Measurements from ENCODE around the gene BICDL1. TPM values are rescaled to one million over a fixed set of nuclear protein-coding genes. Genes with fewer than 3 reads are reported as not detected.

BICDL1 gene
- total RNA-seq, 2 donors from 2014 or later = 5.0 to 11.1 TPM

DNA sequence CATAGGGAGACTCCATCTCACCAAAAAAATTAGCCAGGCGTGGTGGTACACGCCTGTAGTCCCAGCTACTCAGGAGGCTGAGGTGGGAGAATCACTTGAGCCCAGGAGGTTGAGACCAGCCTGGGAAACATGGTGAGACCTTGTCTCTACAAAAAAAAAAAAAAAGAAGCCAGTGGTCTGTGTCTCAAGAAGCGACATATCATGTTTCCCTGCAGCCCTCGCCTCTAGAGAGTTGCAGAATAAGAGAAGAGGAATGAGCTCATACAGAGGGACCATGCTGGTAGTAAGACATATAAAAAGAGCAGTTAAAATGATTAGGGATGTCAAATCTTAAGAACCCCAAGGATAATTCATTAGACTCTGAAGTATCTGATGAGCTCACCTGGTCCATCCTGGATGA lies 39.4 kb upstream of the BICDL1 start:
- Histone ChIP-seq H3K4me3 (no peak overlapping the region), H3K9ac (ENCODE audit: low read depth in 2 of 2, low read length in 2 of 2) (no peak overlapping the region), H3K27me3 (no peaks in the 10 kb centered on the region), H3K9me3 (no peaks in the 10 kb centered on the region), H3K36me3 (no peaks in the 10 kb centered on the region), H3K27ac (no peak overlapping the region), H3K4me1 (no peaks in the 10 kb centered on the region)
- TF ChIP-seq, protein P1, sequence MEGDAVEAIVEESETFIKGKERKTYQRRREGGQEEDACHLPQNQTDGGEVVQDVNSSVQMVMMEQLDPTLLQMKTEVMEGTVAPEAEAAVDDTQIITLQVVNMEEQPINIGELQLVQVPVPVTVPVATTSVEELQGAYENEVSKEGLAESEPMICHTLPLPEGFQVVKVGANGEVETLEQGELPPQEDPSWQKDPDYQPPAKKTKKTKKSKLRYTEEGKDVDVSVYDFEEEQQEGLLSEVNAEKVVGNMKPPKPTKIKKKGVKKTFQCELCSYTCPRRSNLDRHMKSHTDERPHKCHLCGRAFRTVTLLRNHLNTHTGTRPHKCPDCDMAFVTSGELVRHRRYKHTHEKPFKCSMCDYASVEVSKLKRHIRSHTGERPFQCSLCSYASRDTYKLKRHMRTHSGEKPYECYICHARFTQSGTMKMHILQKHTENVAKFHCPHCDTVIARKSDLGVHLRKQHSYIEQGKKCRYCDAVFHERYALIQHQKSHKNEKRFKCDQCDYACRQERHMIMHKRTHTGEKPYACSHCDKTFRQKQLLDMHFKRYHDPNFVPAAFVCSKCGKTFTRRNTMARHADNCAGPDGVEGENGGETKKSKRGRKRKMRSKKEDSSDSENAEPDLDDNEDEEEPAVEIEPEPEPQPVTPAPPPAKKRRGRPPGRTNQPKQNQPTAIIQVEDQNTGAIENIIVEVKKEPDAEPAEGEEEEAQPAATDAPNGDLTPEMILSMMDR (IDR thresholded peaks at IDR 0.05) = no peak
- DNase-seq = no peak
- intact Hi-C loops (cut with DNase I) = no loop called here

DNA sequence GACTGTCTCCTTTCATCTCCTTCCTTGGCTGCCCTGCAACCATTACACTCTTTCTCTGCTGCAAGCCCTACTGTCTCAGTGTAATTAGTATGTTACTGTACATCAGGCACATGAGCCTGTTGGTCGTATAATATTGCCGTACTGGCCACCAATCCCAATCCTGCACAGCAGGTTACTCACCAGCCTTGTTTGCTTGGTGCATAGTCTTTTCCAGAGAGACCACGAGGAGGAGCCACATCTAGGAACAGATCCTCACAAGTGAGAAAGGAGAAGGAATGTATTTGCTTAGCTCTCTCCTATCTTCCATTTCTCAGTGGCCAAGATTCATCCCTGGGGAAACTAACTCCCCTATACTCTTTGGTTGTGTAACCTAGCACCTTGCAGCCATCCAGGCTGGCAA lies 33.0 kb upstream of the BICDL1 start:
- Histone ChIP-seq H3K9me3 (no peaks in the 10 kb centered on the region), H3K9ac (ENCODE audit: low read depth in 2 of 2, low read length in 2 of 2) (no peak overlapping the region), H3K4me3 (no peak overlapping the region), H3K27me3 (no peaks in the 10 kb centered on the region), H3K27ac (no peak overlapping the region), H3K4me1 (no peaks in the 10 kb centered on the region), H3K36me3 (no peaks in the 10 kb centered on the region)
- DNase-seq = no peak
- intact Hi-C loops (cut with DNase I) = no loop called here
- TF ChIP-seq, protein P1 (IDR thresholded peaks at IDR 0.05) = no peak

DNA sequence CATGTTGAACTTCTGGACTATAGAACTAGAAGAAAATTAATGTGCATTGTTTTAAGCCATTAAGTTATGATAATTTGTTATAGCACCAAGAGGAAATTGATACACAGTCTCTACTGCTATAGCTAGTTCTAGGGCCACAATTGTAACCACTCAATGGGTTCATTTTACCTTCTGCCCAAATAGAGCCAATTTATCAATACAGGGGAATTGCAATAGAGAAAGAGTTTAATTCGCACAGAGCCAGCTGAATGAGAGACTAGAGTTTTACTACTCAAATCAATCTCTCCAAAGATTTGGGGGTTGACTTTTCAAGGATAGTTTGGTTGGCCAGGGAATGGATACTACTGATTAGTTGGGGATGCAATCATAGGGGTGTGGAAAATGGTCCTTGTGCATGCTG lies 31.9 kb upstream of the BICDL1 start:
- DNase-seq = no peak
- Histone ChIP-seq H3K36me3 (no peaks in the 10 kb centered on the region), H3K4me1 (no peaks in the 10 kb centered on the region), H3K4me3 (no peak overlapping the region), H3K27ac (no peak overlapping the region), H3K9me3 (no peaks in the 10 kb centered on the region), H3K9ac (ENCODE audit: low read depth in 2 of 2, low read length in 2 of 2) (no peak overlapping the region), H3K27me3 (no peaks in the 10 kb centered on the region)
- TF ChIP-seq, protein P1 (IDR thresholded peaks at IDR 0.05) = no peak
- intact Hi-C loops (cut with DNase I) = no loop called here

DNA sequence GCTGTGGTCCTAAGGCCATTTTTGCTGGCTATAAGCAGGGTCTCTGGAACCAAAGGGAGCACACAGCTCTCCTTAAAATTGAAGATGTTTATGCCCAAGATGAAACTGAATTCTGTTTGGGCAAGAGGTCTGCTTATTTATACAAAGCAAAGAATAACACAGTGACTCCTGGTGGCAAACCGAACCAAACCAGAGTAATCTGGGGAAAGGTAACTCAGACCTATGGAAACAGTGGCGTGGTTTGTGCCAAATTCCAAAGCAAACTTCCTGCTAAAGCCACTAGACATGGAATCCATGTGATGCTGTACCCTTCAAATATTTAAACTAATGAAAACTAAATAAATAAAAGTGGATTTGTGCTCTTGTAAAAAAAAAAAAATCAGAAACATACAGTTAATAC lies 29.6 kb upstream of the BICDL1 start:
- intact Hi-C loops (cut with DNase I) = no loop called here
- no peaks in the 10 kb centered on the region for H3K4me1 ChIP-seq
- H3K27ac ChIP-seq = no peak overlapping the region
- H3K4me3 ChIP-seq = no peak overlapping the region
- no peaks in the 10 kb centered on the region for H3K9me3 ChIP-seq
- H3K27me3 ChIP-seq = no peaks in the 10 kb centered on the region
- DNase-seq = no peak
- H3K36me3 ChIP-seq = no peaks in the 10 kb centered on the region
- TF ChIP-seq, protein P1 (IDR thresholded peaks at IDR 0.05) = no peak
- no peak overlapping the region for H3K9ac ChIP-seq (ENCODE audit: low read depth in 2 of 2, low read length in 2 of 2)

DNA sequence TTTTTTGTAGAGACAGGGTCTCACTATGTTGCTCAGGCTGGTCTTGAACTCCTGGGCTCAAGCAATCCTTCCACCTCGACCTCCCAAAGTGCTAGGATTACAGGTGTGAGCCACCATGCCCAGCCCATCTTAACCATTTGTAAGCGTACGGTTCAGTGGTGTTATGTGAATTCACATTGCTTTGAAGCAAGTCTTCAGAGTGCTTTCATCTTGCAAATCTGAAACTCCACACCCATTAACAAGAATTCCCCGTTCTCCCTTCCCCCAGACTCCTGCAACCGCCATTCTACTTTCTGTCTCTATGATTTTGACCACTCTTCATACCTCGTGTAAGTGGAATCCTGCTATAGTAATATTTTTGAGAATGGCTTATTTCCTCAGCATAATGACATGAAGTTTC lies 24.9 kb upstream of the BICDL1 start:
- Histone ChIP-seq H3K27me3 (no peaks in the 10 kb centered on the region), H3K9me3 (no peaks in the 10 kb centered on the region), H3K36me3 (no peaks in the 10 kb centered on the region), H3K27ac (no peak overlapping the region), H3K4me1 (no peaks in the 10 kb centered on the region), H3K9ac (ENCODE audit: low read depth in 2 of 2, low read length in 2 of 2) (no peak overlapping the region), H3K4me3 (no peak overlapping the region)
- TF ChIP-seq, protein P1 (IDR thresholded peaks at IDR 0.05) = no peak
- intact Hi-C loops (cut with DNase I) = no loop called here
- no peak for DNase-seq

DNA sequence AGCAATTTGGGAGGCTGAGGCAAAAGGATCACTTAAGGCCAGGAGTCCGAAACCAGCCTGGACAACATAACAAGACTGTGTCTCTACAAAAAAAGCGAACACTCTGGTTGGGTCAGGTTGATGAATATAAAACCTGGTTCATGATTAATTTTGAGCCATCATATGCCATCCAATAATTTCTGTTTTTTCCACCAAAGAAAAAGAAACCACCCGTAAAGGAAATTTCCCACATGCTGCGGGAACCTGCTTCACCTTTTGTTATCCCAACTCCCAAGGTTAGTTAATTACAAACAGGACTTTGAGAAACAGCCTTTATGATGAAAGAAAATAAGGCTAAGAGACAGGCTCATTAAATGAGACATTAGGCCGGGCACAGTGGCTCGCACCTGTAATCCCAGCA lies 24.1 kb upstream of the BICDL1 start:
- H3K4me3 ChIP-seq = no peak overlapping the region
- intact Hi-C loops (cut with DNase I) = no loop called here
- H3K27ac ChIP-seq = no peak overlapping the region
- TF ChIP-seq, protein P1 (IDR thresholded peaks at IDR 0.05) = no peak
- no peak overlapping the region for H3K9ac ChIP-seq (ENCODE audit: low read depth in 2 of 2, low read length in 2 of 2)
- no peaks in the 10 kb centered on the region for H3K4me1 ChIP-seq
- H3K9me3 ChIP-seq = no peaks in the 10 kb centered on the region
- no peaks in the 10 kb centered on the region for H3K27me3 ChIP-seq
- DNase-seq = no peak
- no peaks in the 10 kb centered on the region for H3K36me3 ChIP-seq
